B cell (primary cell): ENCODE measurements around the gene EGFL8. TPM values are rescaled to one million over a fixed set of nuclear protein-coding genes. Genes with fewer than 3 reads are reported as not detected.

Experiments
- ATAC-seq: fragments of 200-7000 bp; cut with Tn5 transposase; one replicate; pipeline ENCODE4 v1.10.0; 2021; ENCODE audit warnings: low read depth, mild to moderate bottlenecking, moderate number of reproducible peaks, moderate library complexity
- CTCF ChIA-PET: fragments of 350-600 bp; sonication (Branson Sonifier 250); formaldehyde crosslinking; loops from one replicate; lab custom pipeline; 2021; ENCODE audit warnings: antibody characterized with exemption, inconsistent platforms; lab: Charles Lee
- POLR2A ChIA-PET: fragments of 350-600 bp; sonication (Branson Sonifier 250); formaldehyde crosslinking; loops from one replicate; lab custom pipeline; 2021; ENCODE audit warnings: antibody characterized with exemption; lab: Charles Lee
- DNase-seq: peaks from one replicate; pipeline ENCODE4 v3.0.0; 2013
- H2AFZ ChIP-seq: 2 replicates; pipeline ENCODE4 v1.6.1; 2012; ENCODE audit warnings: mild to moderate bottlenecking, low read depth, low read length; ENCODE audit not compliant: insufficient read depth, poor library complexity, severe bottlenecking
- H3K27ac ChIP-seq, 2 donors: 1 replicate in 1 of 2; 2 replicates in 1 of 2; pipeline ENCODE4 v1.5.1; 2012 to 2013; ENCODE audit warnings: low read length in 2 of 2, mild to moderate bottlenecking in 2 of 2, moderate library complexity in 1 of 2
- H3K27me3 ChIP-seq, 4 experiments: fragments of 200-600 bp in 1 of 4; sonication (generic) in 1 of 4; replicated peaks in 1 of 4; 1 replicate in 2 of 4; 2 replicates in 2 of 4; pipeline versions ENCODE4 v1.6.1 to v1.7.0; 2013 to 2016; ENCODE audit warnings: low read length in 3 of 4, mild to moderate bottlenecking in 2 of 4, mixed read lengths in 1 of 4, moderate library complexity in 1 of 4; ENCODE audit not compliant: insufficient read depth in 4 of 4, control insufficient read depth in 3 of 4; ENCODE audit errors: control extremely low read depth in 1 of 4
- H3K36me3 ChIP-seq, 2 experiments: replicated peaks in 1 of 2; 1 replicate in 1 of 2; 2 replicates in 1 of 2; pipeline versions ENCODE4 v1.6.1 to v1.7.1; 2013; ENCODE audit warnings: low read length in 1 of 2; ENCODE audit not compliant: insufficient read depth in 2 of 2, control insufficient read depth in 1 of 2; ENCODE audit errors: control extremely low read depth in 1 of 2, extremely low read depth in 1 of 2
- H3K4me1 ChIP-seq, 2 donors: fragments of 200-600 bp in 1 of 2; sonication (generic) in 1 of 2; 1 replicate in 1 of 2; 2 replicates in 1 of 2; pipeline versions ENCODE4 v1.5.1 to v1.6.1; 2013 to 2017; ENCODE audit warnings: low read length in 2 of 2; ENCODE audit not compliant: control insufficient read depth in 2 of 2, insufficient read depth in 2 of 2
- H3K4me2 ChIP-seq: replicated peaks from 2 replicates; pipeline ENCODE3; 2012; ENCODE audit warnings: mild to moderate bottlenecking, low read depth, low read length; ENCODE audit not compliant: poor library complexity, severe bottlenecking
- H3K4me3 ChIP-seq, 5 experiments: fragments of 200-600 bp in 1 of 5; sonication (generic) in 1 of 5; 1 replicate in 3 of 5; 2 replicates in 2 of 5; pipeline versions ENCODE4 v1.5.1 to v1.7.0; 2011 to 2016; ENCODE audit warnings: low read length in 4 of 5, mild to moderate bottlenecking in 4 of 5, low read depth in 2 of 5, control low read depth in 1 of 5, moderate library complexity in 1 of 5; ENCODE audit not compliant: insufficient read depth in 1 of 5; ENCODE audit errors: control extremely low read depth in 1 of 5, extremely low read depth in 1 of 5
- H3K79me2 ChIP-seq: fragments of 200-600 bp; sonication (generic); one replicate; pipeline ENCODE4 v1.6.0; 2016; ENCODE audit warnings: low read length; ENCODE audit not compliant: control insufficient read depth, insufficient read depth
- H3K9ac ChIP-seq: fragments of 200-600 bp; sonication (generic); 2 replicates; pipeline ENCODE4 v1.6.1; 2017; ENCODE audit warnings: mild to moderate bottlenecking, low read length, moderate library complexity
- H3K9me3 ChIP-seq, 3 donors: one replicate each; pipeline versions ENCODE4 v1.6.1 to v1.7.1; 2013; ENCODE audit warnings: low read length in 2 of 3; ENCODE audit not compliant: control insufficient read depth in 2 of 3, insufficient read depth in 1 of 3; ENCODE audit errors: control extremely low read depth in 1 of 3
- H4K20me1 ChIP-seq: 2 replicates; pipeline ENCODE4 v1.6.0; 2012; ENCODE audit warnings: mild to moderate bottlenecking, low read length; ENCODE audit not compliant: insufficient read depth, control insufficient read depth, poor library complexity, severe bottlenecking
- H3K27ac Mint-ChIP-seq: one replicate; pipeline ENCODE4 v1.8.0; 2021; ENCODE audit warnings: mixed read lengths
- H3K27me3 Mint-ChIP-seq: one replicate; pipeline ENCODE4 v1.8.0; 2021; ENCODE audit warnings: mixed read lengths
- H3K4me1 Mint-ChIP-seq: one replicate; pipeline ENCODE4 v1.8.0; 2021; ENCODE audit warnings: mixed read lengths
- H3K4me3 Mint-ChIP-seq: one replicate; pipeline ENCODE4 v1.8.0; 2021; ENCODE audit warnings: mixed read lengths
- H3K9me3 Mint-ChIP-seq: one replicate; pipeline ENCODE4 v1.8.0; 2022; ENCODE audit warnings: mixed read lengths; ENCODE audit not compliant: insufficient read depth
- EZH2 ChIP-seq: IDR thresholded peaks from 2 replicates; pipeline ENCODE4 v1.6.1; 2012; ENCODE audit warnings: borderline replicate concordance, low read depth, mild to moderate bottlenecking, moderate library complexity, low read length; ENCODE audit not compliant: insufficient read depth, poor library complexity, severe bottlenecking
- WGBS: methylation state at CpG from one replicate; pipeline ENCODE4 v1.1.5; 2013; ENCODE audit warnings: missing lambda C conversion rate; ENCODE audit not compliant: insufficient coverage; 5-methylcytosine and 5-hydroxymethylcytosine counted together
- intact Hi-C: fragments of 100-400 bp; cut with micrococcal nuclease; formaldehyde crosslinking; loops from one replicate; pipeline ENCODE4 v1.10.0; 2022
- polyA plus RNA-seq: library from polyadenylated mRNA; depleted of rRNA; stranded (reverse); fragments of >200 nt; gene quantifications from 2 replicates; pipeline ENCODE4 v1.2.3, GENCODE V29; 2012
- total RNA-seq, 2 donors: library from RNA; stranded (reverse); fragments of 120-200 nt in 1 of 2; gene quantifications; 1 replicate in 1 of 2; 2 replicates in 1 of 2; pipeline versions ENCODE4 v1.2.3 to v1.2.4, GENCODE V29; 2013 to 2022
- TF ChIP-seq, protein P1 (sequence below): fragments of 200-600 bp; IDR thresholded peaks from one replicate; pipeline ENCODE4 v1.8.0; 2022; ENCODE audit warnings: antibody characterized with exemption, mild to moderate bottlenecking

The EGFL8 gene
- total and polyA plus RNA-seq, 2 donors (not counting 1 experiment from before 2014, with no cell fraction given): 0.91 to 3.9 TPM

GRCh38 chr6:32148289-32149091 is 15.9 kb upstream of the EGFL8 start:
- H3K27ac Mint-ChIP-seq: peak overlapping the region; percentile 15
- TF ChIP-seq, protein P1, sequence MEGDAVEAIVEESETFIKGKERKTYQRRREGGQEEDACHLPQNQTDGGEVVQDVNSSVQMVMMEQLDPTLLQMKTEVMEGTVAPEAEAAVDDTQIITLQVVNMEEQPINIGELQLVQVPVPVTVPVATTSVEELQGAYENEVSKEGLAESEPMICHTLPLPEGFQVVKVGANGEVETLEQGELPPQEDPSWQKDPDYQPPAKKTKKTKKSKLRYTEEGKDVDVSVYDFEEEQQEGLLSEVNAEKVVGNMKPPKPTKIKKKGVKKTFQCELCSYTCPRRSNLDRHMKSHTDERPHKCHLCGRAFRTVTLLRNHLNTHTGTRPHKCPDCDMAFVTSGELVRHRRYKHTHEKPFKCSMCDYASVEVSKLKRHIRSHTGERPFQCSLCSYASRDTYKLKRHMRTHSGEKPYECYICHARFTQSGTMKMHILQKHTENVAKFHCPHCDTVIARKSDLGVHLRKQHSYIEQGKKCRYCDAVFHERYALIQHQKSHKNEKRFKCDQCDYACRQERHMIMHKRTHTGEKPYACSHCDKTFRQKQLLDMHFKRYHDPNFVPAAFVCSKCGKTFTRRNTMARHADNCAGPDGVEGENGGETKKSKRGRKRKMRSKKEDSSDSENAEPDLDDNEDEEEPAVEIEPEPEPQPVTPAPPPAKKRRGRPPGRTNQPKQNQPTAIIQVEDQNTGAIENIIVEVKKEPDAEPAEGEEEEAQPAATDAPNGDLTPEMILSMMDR: peak; percentile 12
- TF ChIP-seq EZH2: no peak
- 11% methylated on average over 27 of the region's 39 CpGs for WGBS
- peak overlapping the region; percentile 73 for H3K4me3 Mint-ChIP-seq
- peak overlapping the region in 4 of 5 experiments; percentile 21 to 53 (median 38) for H3K4me3 ChIP-seq
- no peaks in the 10 kb centered on the region for H3K36me3 ChIP-seq
- intact Hi-C loops: no loop called here
- POLR2A ChIA-PET: no interaction called here
- peaks cover 0 to 16% (median 3%) of the 10 kb centered on the region in 3 donors for H3K9me3 ChIP-seq
- H4K20me1 ChIP-seq: no peaks in the 10 kb centered on the region
- ATAC-seq: peak; percentile 73
- H3K4me1 Mint-ChIP-seq: peaks cover 39% of the 10 kb centered on the region
- peak overlapping the region; percentile 43 for H3K9ac ChIP-seq
- H3K27me3 Mint-ChIP-seq: peaks cover 65% of the 10 kb centered on the region
- peaks cover 0 to 54% (median 29%) of the 10 kb centered on the region in 4 experiments for H3K27me3 ChIP-seq
- CTCF ChIA-PET: no interaction called here
- peaks cover 21 to 22% of the 10 kb centered on the region in 2 donors for H3K4me1 ChIP-seq
- H3K79me2 ChIP-seq: no peaks in the 10 kb centered on the region
- peak; percentile 64 for DNase-seq
- no peaks in the 10 kb centered on the region for H3K9me3 Mint-ChIP-seq
- H2AFZ ChIP-seq: peak overlapping the region; percentile 54
- peak overlapping the region; percentile 61 for H3K4me2 ChIP-seq
- no peak overlapping the region for H3K27ac ChIP-seq
